IMR-90 (cell line): ENCODE data around the gene GOLT1A. TPM values are rescaled to one million over a fixed set of nuclear protein-coding genes. Genes with fewer than 3 reads are reported as not detected.
A peak's percentile ranks its signal among the peaks of the same experiment; 100 is the strongest.

Source experiments
- ATAC-seq: fragments of 200-7000 bp; cut with Tn5 transposase; 2 replicates; pipeline ENCODE4 v1.9.1; 2020; ENCODE audit warnings: low read depth, mild to moderate bottlenecking, moderate library complexity
- BruUV-seq: library from RNA; stranded (reverse); fragments of 400-500 nt; replicated peaks from 2 replicates; lab custom pipeline; 2021; lab: Mats Ljungman, UMichigan
- CTCF ChIA-PET: fragments of 300-600 bp; formaldehyde crosslinking; extraction: SDS; loops from one replicate; lab custom pipeline; 2021; ENCODE audit warnings: antibody characterized with exemption; lab: Yijun Ruan, JAX
- POLR2A ChIA-PET: fragments of 300-600 bp; sonication (Branson Sonifier 250); formaldehyde crosslinking; loops from one replicate; lab custom pipeline; 2022; ENCODE audit warnings: antibody characterized with exemption; ENCODE audit not compliant: unreplicated experiment; lab: Charles Lee
- DNase-seq: peaks from one replicate; pipeline ENCODE4 v3.0.0; 2013
- H2AFZ ChIP-seq: replicated peaks from 2 replicates; pipeline ENCODE3; 2013; ENCODE audit warnings: low read length, mild to moderate bottlenecking; ENCODE audit not compliant: poor library complexity
- H2AK5ac ChIP-seq: 2 replicates; pipeline ENCODE4 v1.6.1; 2013; ENCODE audit warnings: low read depth, low read length, inconsistent platforms
- H2AK9ac ChIP-seq: replicated peaks from 2 replicates; pipeline ENCODE3; 2013; ENCODE audit warnings: mild to moderate bottlenecking, low read depth, low read length, moderate library complexity; ENCODE audit not compliant: poor library complexity
- H2BK120ac ChIP-seq: 2 replicates; pipeline ENCODE4 v1.6.1; 2013; ENCODE audit warnings: low read depth, low read length, inconsistent platforms
- H2BK15ac ChIP-seq: 3 replicates; pipeline ENCODE4 v1.6.1; 2013; ENCODE audit warnings: low read depth, low read length, inconsistent platforms
- H2BK20ac ChIP-seq: 2 replicates; pipeline ENCODE4 v1.6.1; 2013; ENCODE audit warnings: low read depth, mild to moderate bottlenecking, inconsistent platforms, low read length, moderate library complexity
- H2BK5ac ChIP-seq: 2 replicates; pipeline ENCODE4 v1.6.1; 2013; ENCODE audit warnings: mild to moderate bottlenecking, low read depth, low read length, inconsistent platforms; ENCODE audit not compliant: poor library complexity, severe bottlenecking
- H3K14ac ChIP-seq: replicated peaks from 2 replicates; pipeline ENCODE4 v1.6.1; 2013; ENCODE audit warnings: low read depth, low read length, inconsistent platforms
- H3K18ac ChIP-seq: 2 replicates; pipeline ENCODE4 v1.6.1; 2013; ENCODE audit warnings: low read depth, low read length, control low read depth
- H3K23ac ChIP-seq: 2 replicates; pipeline ENCODE4 v1.6.1; 2013; ENCODE audit warnings: low read depth, low read length, inconsistent platforms
- H3K27ac ChIP-seq: 2 replicates; pipeline ENCODE4 v1.5.1; 2013; ENCODE audit warnings: mild to moderate bottlenecking, control low read depth, low read length; ENCODE audit not compliant: insufficient read depth
- H3K27me3 ChIP-seq: 2 replicates; pipeline ENCODE4 v1.6.1; 2013; ENCODE audit warnings: low read length; ENCODE audit not compliant: control insufficient read depth, insufficient read depth
- H3K36me3 ChIP-seq: 2 replicates; pipeline ENCODE4 v1.6.1; 2013; ENCODE audit warnings: low read length, mixed read lengths; ENCODE audit not compliant: control insufficient read depth, insufficient read depth
- H3K4ac ChIP-seq: 2 replicates; pipeline ENCODE4 v1.6.1; 2013; ENCODE audit warnings: low read depth, low read length, inconsistent platforms
- H3K4me1 ChIP-seq: 2 replicates; pipeline ENCODE4 v1.6.1; 2013; ENCODE audit warnings: low read length, mixed read lengths; ENCODE audit not compliant: control insufficient read depth, insufficient read depth
- H3K4me2 ChIP-seq: 2 replicates; pipeline ENCODE4 v1.6.1; 2013; ENCODE audit warnings: low read depth, mild to moderate bottlenecking, control low read depth, low read length, moderate library complexity
- H3K4me3 ChIP-seq: 2 replicates; pipeline ENCODE4 v1.5.1; 2013; ENCODE audit warnings: low read depth, mild to moderate bottlenecking, control low read depth, low read length, moderate library complexity; ENCODE audit not compliant: insufficient read depth
- H3K56ac ChIP-seq: 2 replicates; pipeline ENCODE4 v1.6.1; 2013; ENCODE audit warnings: low read length, inconsistent platforms; ENCODE audit not compliant: insufficient read depth; ENCODE audit errors: extremely low read depth
- H3K79me1 ChIP-seq, 2 experiments: 2 replicates each; pipeline ENCODE4 v1.6.1; 2013; ENCODE audit warnings: low read length in 2 of 2, inconsistent platforms in 1 of 2, low read depth in 1 of 2
- H3K9ac ChIP-seq: 2 replicates; pipeline ENCODE4 v1.6.1; 2013; ENCODE audit warnings: low read depth, low read length, control low read depth
- H3K9me1 ChIP-seq: 2 replicates; pipeline ENCODE4 v1.6.1; 2013; ENCODE audit warnings: low read length, inconsistent platforms; ENCODE audit not compliant: insufficient read depth
- H3K9me3 ChIP-seq: 2 replicates; pipeline ENCODE4 v1.6.1; 2013; ENCODE audit warnings: low read length; ENCODE audit not compliant: control insufficient read depth, insufficient read depth
- H4K20me1 ChIP-seq: 2 replicates; pipeline ENCODE4 v1.6.1; 2013; ENCODE audit warnings: low read length, inconsistent platforms; ENCODE audit not compliant: insufficient read depth
- H4K5ac ChIP-seq: 2 replicates; pipeline ENCODE4 v1.6.1; 2013; ENCODE audit warnings: mild to moderate bottlenecking, low read depth, low read length, control low read depth
- H4K8ac ChIP-seq, 2 experiments: 2 replicates each; pipeline ENCODE4 v1.6.1; 2013; ENCODE audit warnings: low read depth in 2 of 2, low read length in 2 of 2, control low read depth in 1 of 2, inconsistent platforms in 1 of 2
- H4K91ac ChIP-seq: 2 replicates; pipeline ENCODE4 v1.6.1; 2013; ENCODE audit warnings: low read depth, low read length, inconsistent platforms; ENCODE audit not compliant: insufficient read depth
- BHLHE40 ChIP-seq: fragments of 150-350 bp; IDR thresholded peaks from 2 replicates; pipeline ENCODE4 v1.6.1; 2016; ENCODE audit warnings: mild to moderate bottlenecking, low read depth, low read length
- CEBPB ChIP-seq: IDR thresholded peaks from 2 replicates; pipeline ENCODE4 v1.6.1; 2012; ENCODE audit warnings: low read depth, low read length, improper control_type of control experiment
- CHD1 ChIP-seq: IDR thresholded peaks from 2 replicates; pipeline ENCODE4 v1.6.1; 2012; ENCODE audit warnings: low read depth, low read length, improper control_type of control experiment
- CTCF ChIP-seq: conservative IDR thresholded peaks from 2 replicates; pipeline ENCODE4 v1.5.1; 2012; ENCODE audit warnings: mild to moderate bottlenecking, low read depth, low read length, improper control_type of control experiment
- ELK1 ChIP-seq: fragments of 150-350 bp; IDR thresholded peaks from 2 replicates; pipeline ENCODE4 v1.6.1; 2016; ENCODE audit warnings: low read depth, mild to moderate bottlenecking, low read length, moderate library complexity, borderline replicate concordance
- FOS ChIP-seq: fragments of 150-350 bp; IDR thresholded peaks from 2 replicates; pipeline ENCODE4 v1.6.1; 2016; ENCODE audit warnings: low read depth, low read length
- MAFK ChIP-seq: IDR thresholded peaks from 2 replicates; pipeline ENCODE4 v1.6.1; 2012; ENCODE audit warnings: low read depth, low read length, improper control_type of control experiment
- MAZ ChIP-seq: IDR thresholded peaks from 2 replicates; pipeline ENCODE4 v1.6.1; 2012; ENCODE audit warnings: low read depth, mild to moderate bottlenecking, low read length, improper control_type of control experiment, moderate library complexity, borderline replicate concordance
- MXI1 ChIP-seq: IDR thresholded peaks from 2 replicates; pipeline ENCODE4 v1.6.1; 2012; ENCODE audit warnings: low read depth, mild to moderate bottlenecking, low read length, moderate library complexity, borderline replicate concordance
- NFE2L2 ChIP-seq: fragments of 150-350 bp; IDR thresholded peaks from 2 replicates; pipeline ENCODE4 v1.6.1; 2016; ENCODE audit warnings: low read depth, mild to moderate bottlenecking, low read length
- POLR2A ChIP-seq: IDR thresholded peaks from 2 replicates; pipeline ENCODE4 v1.6.1; 2012; ENCODE audit warnings: mild to moderate bottlenecking, low read depth, low read length
- RAD21 ChIP-seq: IDR thresholded peaks from 2 replicates; pipeline ENCODE4 v1.6.1; 2012; ENCODE audit warnings: low read length, improper control_type of control experiment
- RCOR1 ChIP-seq: IDR thresholded peaks from 2 replicates; pipeline ENCODE4 v1.6.1; 2012; ENCODE audit warnings: mild to moderate bottlenecking, low read length, improper control_type of control experiment; ENCODE audit not compliant: insufficient replicate concordance
- RFX5 ChIP-seq: IDR thresholded peaks from 2 replicates; pipeline ENCODE4 v1.8.0; 2012; ENCODE audit warnings: low read depth, mild to moderate bottlenecking, low read length, moderate library complexity
- SMC3 ChIP-seq: fragments of 150-350 bp; IDR thresholded peaks from 2 replicates; pipeline ENCODE4 v1.6.1; 2016; ENCODE audit warnings: low read depth, mild to moderate bottlenecking, antibody characterized with exemption, low read length, moderate library complexity
- USF2 ChIP-seq: fragments of 150-350 bp; IDR thresholded peaks from 2 replicates; pipeline ENCODE4 v1.6.1; 2017; ENCODE audit warnings: mild to moderate bottlenecking, antibody characterized with exemption, low read length, low read depth
- WGBS, 2 experiments: methylation state at CpG; one replicate each; pipeline versions ENCODE4 v1.1.5 to v1.1.7; 2013; ENCODE audit warnings: missing lambda C conversion rate in 2 of 2; ENCODE audit not compliant: insufficient read length in 1 of 2; ENCODE audit errors: extremely low coverage in 2 of 2; 5-methylcytosine and 5-hydroxymethylcytosine counted together
- dilution Hi-C: fragments of 300-500 bp; cut with HindIII; formaldehyde crosslinking; loops from one replicate; pipeline ENCODE4 v1.14.3; 2018; ENCODE audit warnings: low sequenced_read_pairs; ENCODE audit not compliant: unreplicated experiment
- in situ Hi-C: fragments of 300-500 bp; cut with MboI; formaldehyde crosslinking; loops from 3 replicates; pipeline ENCODE4 v1.14.3; 2019; ENCODE audit warnings: low sequenced_read_pairs, inconsistent platforms, mixed read lengths
- intact Hi-C: fragments of 100-400 bp; cut with micrococcal nuclease; formaldehyde crosslinking; loops from 2 replicates; pipeline ENCODE4 v1.10.0; 2022
- polyA plus RNA-seq, 3 experiments: library from polyadenylated mRNA; depleted of rRNA; stranded (reverse); fragments of >200 nt; gene quantifications; 2 replicates each; pipeline ENCODE4 v1.2.3, GENCODE V29; 2012; ENCODE audit warnings: low replicate concordance in 1 of 3
- total RNA-seq: library from RNA; depleted of rRNA; stranded (reverse); fragments of >200 nt; gene quantifications from 2 replicates; pipeline ENCODE4 v1.2.3, GENCODE V29; 2012

The GOLT1A gene
- total and polyA plus RNA-seq, 2 of the 4 experiments (the other 2 are of a cell fraction) = 0.32 TPM; not detected in 1

GRCh38 chr1:204181116-204181515, 32.7 kb downstream of the GOLT1A start:
- Histone ChIP-seq H4K91ac (no peak overlapping the region), H2BK15ac (no peak overlapping the region), H3K27ac (no peak overlapping the region), H3K14ac (no peak overlapping the region), H3K9me3 (no peaks in the 10 kb centered on the region), H3K23ac (no peak overlapping the region), H3K4me2 (no peak overlapping the region), H3K27me3 (no peaks in the 10 kb centered on the region), H2BK20ac (no peak overlapping the region; the same call in 1 of the 2 replicates), H2AK5ac (peak overlapping the region; percentile 23; the same call in 1 of the 2 replicates), H3K9me1 (peaks cover 7% of the 10 kb centered on the region), H2AK9ac (no peak overlapping the region), H3K79me1 (no peaks in the 10 kb centered on the region), H3K36me3 (no peaks in the 10 kb centered on the region), H3K56ac (no peak overlapping the region), H4K8ac (no peak overlapping the region), H4K5ac (no peak overlapping the region), H2AFZ (no peak overlapping the region), H3K4ac (no peak overlapping the region), H3K4me3 (no peak overlapping the region), H4K20me1 (no peaks in the 10 kb centered on the region), H2BK5ac (no peak overlapping the region), H3K4me1 (no peaks in the 10 kb centered on the region), H2BK120ac (no peak overlapping the region), H3K9ac (no peak overlapping the region), H3K18ac (no peak overlapping the region)
- CTCF ChIA-PET = no interaction called here
- no peak for ATAC-seq
- BruUV-seq = no TSS peak
- POLR2A ChIA-PET = no interaction called here
- DNase-seq = no peak
- dilution Hi-C loops = no loop called here
- in situ Hi-C loops = no loop called here
- no CpG with 5 or more reads among the region's 1 CpG for WGBS, 2 experiments
- TF ChIP-seq MAFK (no peak), RAD21 (no peak), FOS (no peak), RCOR1 (no peak), SMC3 (no peak), CHD1 (no peak), USF2 (no peak), MAZ (no peak), RFX5 (no peak), CEBPB (no peak), ELK1 (no peak), BHLHE40 (no peak), MXI1 (no peak), POLR2A (no peak), CTCF (no peak), NFE2L2 (no peak)
- intact Hi-C loops = no loop called here
